GM12892 (cell line): ENCODE results near the gene COPS9.

Experiments
- POLR2A ChIP-seq: IDR thresholded peaks from 2 replicates; pipeline ENCODE4 v1.6.1; 2011; ENCODE audit warnings: low read depth, low read length, control low read depth
- POLR2AphosphoS5 ChIP-seq: IDR thresholded peaks from 2 replicates; pipeline ENCODE4 v1.6.1; 2011; ENCODE audit warnings: low read depth, low read length, control low read depth
- TAF1 ChIP-seq: IDR thresholded peaks from 2 replicates; pipeline ENCODE4 v1.6.1; 2011; ENCODE audit warnings: low read depth, mild to moderate bottlenecking, control low read depth, low read length, borderline replicate concordance

DNA sequence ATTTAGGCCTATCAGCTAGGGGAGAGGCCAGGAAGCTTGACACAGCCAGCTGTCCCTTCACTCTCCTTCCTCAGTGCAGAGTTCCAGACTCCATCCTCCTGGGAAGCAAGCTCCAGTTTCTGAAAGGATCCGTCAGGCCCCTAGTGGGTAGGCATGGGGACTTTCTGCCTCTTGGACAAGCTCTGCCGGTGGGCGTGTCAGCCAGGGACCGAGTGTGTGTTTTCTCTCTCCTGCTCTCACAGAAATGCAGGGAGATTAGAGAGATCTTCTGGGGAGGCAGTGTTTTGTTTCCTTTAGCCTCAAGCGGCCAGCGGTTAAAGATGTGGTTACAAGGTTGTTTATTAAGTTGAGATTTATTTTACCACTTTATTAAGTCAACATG lies 34.2 kb upstream of the COPS9 start:
- no peak for TF ChIP-seq POLR2AphosphoS5
- TF ChIP-seq POLR2A, result no peak
- no peak for TF ChIP-seq TAF1
